HG03354 (cell line): ENCODE data around the gene MYOF.
"Not testable (repeated sequence)": the region's sequence is repeated elsewhere in the genome, so short reads cannot be mapped to it uniquely, and the experiment has no call there.

Experiments used
- ATAC-seq: cut with Tn5 transposase; IDR thresholded peaks from one replicate; pipeline ENCODE4 v1.9.1; 2021; ENCODE audit warnings: mild to moderate bottlenecking; ENCODE audit not compliant: unreplicated experiment, poor library complexity, severe bottlenecking

Gene MYOF

GRCh38 chr10:93481637-93482144 is 443 bp downstream of the MYOF start:
- ATAC-seq = no peak

- no peak for ATAC-seq
Measured at GRCh38 chr10:93478873-93479272, 3.3 kb downstream of the MYOF start.

GRCh38 chr10:93476756-93477155 is 5.4 kb downstream of the MYOF start:
- ATAC-seq = no peak

GRCh38 chr10:93475871-93476270 is 6.3 kb downstream of the MYOF start:
- ATAC-seq = no peak

GRCh38 chr10:93475227-93475626 is 6.9 kb downstream of the MYOF start:
- no peak for ATAC-seq

GRCh38 chr10:93473804-93474472 is 8.2 kb downstream of the MYOF start:
- ATAC-seq = no peak

GRCh38 chr10:93473161-93473560 is 9.0 kb downstream of the MYOF start:
- ATAC-seq = no peak

- ATAC-seq = no peak
Measured at GRCh38 chr10:93471110-93471651, 11.0 kb downstream of the MYOF start.

GRCh38 chr10:93469454-93469853 is 12.7 kb downstream of the MYOF start:
- ATAC-seq = no peak

GRCh38 chr10:93468461-93469213 is 13.5 kb downstream of the MYOF start:
- no peak for ATAC-seq

- ATAC-seq = not testable (repeated sequence)
Measured at GRCh38 chr10:93467635-93468034, 14.5 kb downstream of the MYOF start.

GRCh38 chr10:93465806-93466675 is 16.1 kb downstream of the MYOF start:
- no peak for ATAC-seq

GRCh38 chr10:93464776-93465388 is 17.3 kb downstream of the MYOF start:
- no peak for ATAC-seq

- no peak for ATAC-seq
Measured at GRCh38 chr10:93463723-93464476, 18.2 kb downstream of the MYOF start.

- ATAC-seq = no peak
Measured at GRCh38 chr10:93462881-93463280, 19.3 kb downstream of the MYOF start.

GRCh38 chr10:93462371-93462770 is 19.8 kb downstream of the MYOF start:
- no peak for ATAC-seq

- ATAC-seq = no peak
Measured at GRCh38 chr10:93461807-93462178, 20.3 kb downstream of the MYOF start.

GRCh38 chr10:93461109-93461806 is 20.9 kb downstream of the MYOF start:
- ATAC-seq = no peak
